H9 (cell line): ENCODE measurements around the gene TEAD2. TPM values are rescaled to one million over a fixed set of nuclear protein-coding genes. Genes with fewer than 3 reads are reported as not detected.

Experiments
- DNase-seq: peaks from one replicate; pipeline ENCODE4 v3.0.0-alpha.2; 2017
- H2AFZ ChIP-seq: one replicate; pipeline ENCODE4 v1.6.1; 2013; ENCODE audit warnings: mild to moderate bottlenecking, low read length, control low read depth, moderate library complexity
- H2AK5ac ChIP-seq: 2 replicates; pipeline ENCODE4 v1.6.1; 2013; ENCODE audit warnings: low read length, control low read depth, mixed read lengths; ENCODE audit not compliant: insufficient read length
- H2BK120ac ChIP-seq: one replicate; pipeline ENCODE4 v1.6.1; 2013; ENCODE audit warnings: low read depth, mild to moderate bottlenecking, low read length, control low read depth, inconsistent platforms; ENCODE audit not compliant: poor library complexity, severe bottlenecking
- H2BK12ac ChIP-seq: 2 replicates; pipeline ENCODE4 v1.6.1; 2013; ENCODE audit warnings: low read length, control low read depth, mixed read lengths, low read depth; ENCODE audit not compliant: insufficient read length
- H2BK15ac ChIP-seq: 2 replicates; pipeline ENCODE4 v1.6.1; 2013; ENCODE audit warnings: low read depth, low read length, control low read depth
- H2BK20ac ChIP-seq: one replicate; pipeline ENCODE4 v1.6.1; 2013; ENCODE audit warnings: low read depth, mild to moderate bottlenecking, low read length, control low read depth, inconsistent platforms; ENCODE audit not compliant: poor library complexity, severe bottlenecking
- H2BK5ac ChIP-seq: 2 replicates; pipeline ENCODE4 v1.6.1; 2013; ENCODE audit warnings: low read length, control low read depth, mixed read lengths; ENCODE audit not compliant: insufficient read length
- H3K14ac ChIP-seq: 2 replicates; pipeline ENCODE4 v1.6.1; 2013; ENCODE audit warnings: low read length, control low read depth; ENCODE audit not compliant: insufficient read depth
- H3K18ac ChIP-seq: 2 replicates; pipeline ENCODE4 v1.6.1; 2013; ENCODE audit warnings: low read depth, mild to moderate bottlenecking, mixed read lengths, low read length, control low read depth; ENCODE audit not compliant: insufficient read length
- H3K23ac ChIP-seq: 2 replicates; pipeline ENCODE4 v1.6.1; 2013; ENCODE audit warnings: low read length, control low read depth, mixed read lengths, low read depth; ENCODE audit not compliant: insufficient read length
- H3K23me2 ChIP-seq: 2 replicates; pipeline ENCODE4 v1.6.1; 2013; ENCODE audit warnings: low read depth, mild to moderate bottlenecking, mixed read lengths, low read length, control low read depth; ENCODE audit not compliant: insufficient read length, poor library complexity, severe bottlenecking
- H3K27ac ChIP-seq: 2 replicates; pipeline ENCODE4 v1.5.1; 2013; ENCODE audit warnings: low read length, control low read depth, mixed read lengths, low read depth; ENCODE audit not compliant: insufficient read length
- H3K27me3 ChIP-seq: 2 replicates; pipeline ENCODE4 v1.6.1; 2013; ENCODE audit warnings: low read length, control low read depth, inconsistent platforms; ENCODE audit not compliant: insufficient read depth
- H3K4ac ChIP-seq: 2 replicates; pipeline ENCODE4 v1.6.1; 2013; ENCODE audit warnings: low read depth, mild to moderate bottlenecking, control low read depth, inconsistent platforms, low read length, moderate library complexity
- H3K4me1 ChIP-seq: 2 replicates; pipeline ENCODE4 v1.6.1; 2013; ENCODE audit warnings: low read length, control low read depth, inconsistent platforms; ENCODE audit not compliant: insufficient read depth
- H3K4me2 ChIP-seq: 2 replicates; pipeline ENCODE4 v1.6.1; 2013; ENCODE audit warnings: low read length, control low read depth, mixed read lengths; ENCODE audit not compliant: insufficient read length, insufficient read depth
- H3K56ac ChIP-seq: 2 replicates; pipeline ENCODE4 v1.6.1; 2013; ENCODE audit warnings: low read depth, mild to moderate bottlenecking, mixed read lengths, low read length, control low read depth; ENCODE audit not compliant: insufficient read length
- H3K79me1 ChIP-seq: 2 replicates; pipeline ENCODE4 v1.6.1; 2013; ENCODE audit warnings: low read depth, mild to moderate bottlenecking, moderate library complexity, low read length, control low read depth, inconsistent platforms; ENCODE audit not compliant: insufficient read depth, poor library complexity, severe bottlenecking
- H3K79me2 ChIP-seq: 2 replicates; pipeline ENCODE4 v1.6.1; 2013; ENCODE audit warnings: low read length, control low read depth, inconsistent platforms; ENCODE audit not compliant: insufficient read depth
- H3K9ac ChIP-seq: 2 replicates; pipeline ENCODE4 v1.6.1; 2013; ENCODE audit warnings: low read length, control low read depth, mixed read lengths; ENCODE audit not compliant: insufficient read length; ENCODE audit errors: extremely low read depth
- H3K9me3 ChIP-seq: one replicate; pipeline ENCODE4 v1.6.1; 2013; ENCODE audit warnings: low read depth, low read length, inconsistent platforms; ENCODE audit not compliant: control insufficient read depth
- H3T11ph ChIP-seq: one replicate; pipeline ENCODE4 v1.6.1; 2013; ENCODE audit warnings: mild to moderate bottlenecking, low read length, control low read depth, inconsistent platforms
- H4K20me1 ChIP-seq: one replicate; pipeline ENCODE4 v1.6.1; 2013; ENCODE audit not compliant: control insufficient read depth, insufficient read length, insufficient read depth
- H4K5ac ChIP-seq: 2 replicates; pipeline ENCODE4 v1.6.1; 2013; ENCODE audit warnings: low read depth, mild to moderate bottlenecking, mixed read lengths, low read length, control low read depth; ENCODE audit not compliant: insufficient read length
- H4K8ac ChIP-seq: replicated peaks from 2 replicates; pipeline ENCODE4 v1.6.1; 2013; ENCODE audit warnings: low read length, control low read depth, mixed read lengths, low read depth; ENCODE audit not compliant: insufficient read length
- H4K91ac ChIP-seq: 2 replicates; pipeline ENCODE4 v1.6.1; 2013; ENCODE audit warnings: low read depth, mild to moderate bottlenecking, moderate library complexity, mixed read lengths, low read length, control low read depth; ENCODE audit not compliant: insufficient read length
- H3K27ac Mint-ChIP-seq, 3 experiments: 2 replicates in 2 of 3; 3 replicates in 1 of 3; pipeline ENCODE4 v1.8.0; 2020 to 2021; ENCODE audit warnings: mixed read lengths in 3 of 3, mild to moderate bottlenecking in 1 of 3, moderate library complexity in 1 of 3
- H3K27me3 Mint-ChIP-seq: 2 replicates; pipeline ENCODE4 v1.8.0; 2021; ENCODE audit warnings: low read depth, mild to moderate bottlenecking, moderate library complexity, mixed read lengths
- H3K36me3 Mint-ChIP-seq, 3 experiments: 2 replicates in 2 of 3; 3 replicates in 1 of 3; pipeline ENCODE4 v1.8.0; 2020 to 2021; ENCODE audit warnings: low read depth in 3 of 3, mixed read lengths in 3 of 3; ENCODE audit not compliant: insufficient read depth in 1 of 3
- H3K4me1 Mint-ChIP-seq, 2 experiments: 2 replicates each; pipeline ENCODE4 v1.8.0; 2020; ENCODE audit warnings: mixed read lengths in 2 of 2
- H3K4me3 Mint-ChIP-seq, 2 experiments: 2 replicates in 1 of 2; 3 replicates in 1 of 2; pipeline ENCODE4 v1.8.0; 2020 to 2021; ENCODE audit warnings: mild to moderate bottlenecking in 2 of 2, mixed read lengths in 2 of 2, moderate library complexity in 1 of 2
- H3K9me3 Mint-ChIP-seq, 2 experiments: 2 replicates in 1 of 2; 3 replicates in 1 of 2; pipeline ENCODE4 v1.8.0; 2020; ENCODE audit warnings: mild to moderate bottlenecking in 2 of 2, mixed read lengths in 2 of 2, moderate library complexity in 1 of 2
- CTCF ChIP-seq: fragments of 200-600 bp; sonication (generic); conservative IDR thresholded peaks from 3 replicates; pipeline ENCODE4 v1.8.0; 2021; ENCODE audit warnings: antibody characterized with exemption, mild to moderate bottlenecking
- WGBS: extraction: QIAGEN DNeasy Blood & Tissue Kit; methylation state at CpG from one replicate; pipeline ENCODE4 v1.1.7; 2013; ENCODE audit warnings: missing lambda C conversion rate, low lambda C conversion rate, mixed read lengths; ENCODE audit not compliant: insufficient read length; ENCODE audit errors: extremely low coverage; 5-methylcytosine and 5-hydroxymethylcytosine counted together
- total RNA-seq: library from RNA; stranded (reverse); gene quantifications from 2 replicates; pipeline ENCODE4 v1.2.1, GENCODE V29; 2021

The TEAD2 gene
- total RNA-seq, 1 experiment from 2014 or later, result 126 TPM

DNA sequence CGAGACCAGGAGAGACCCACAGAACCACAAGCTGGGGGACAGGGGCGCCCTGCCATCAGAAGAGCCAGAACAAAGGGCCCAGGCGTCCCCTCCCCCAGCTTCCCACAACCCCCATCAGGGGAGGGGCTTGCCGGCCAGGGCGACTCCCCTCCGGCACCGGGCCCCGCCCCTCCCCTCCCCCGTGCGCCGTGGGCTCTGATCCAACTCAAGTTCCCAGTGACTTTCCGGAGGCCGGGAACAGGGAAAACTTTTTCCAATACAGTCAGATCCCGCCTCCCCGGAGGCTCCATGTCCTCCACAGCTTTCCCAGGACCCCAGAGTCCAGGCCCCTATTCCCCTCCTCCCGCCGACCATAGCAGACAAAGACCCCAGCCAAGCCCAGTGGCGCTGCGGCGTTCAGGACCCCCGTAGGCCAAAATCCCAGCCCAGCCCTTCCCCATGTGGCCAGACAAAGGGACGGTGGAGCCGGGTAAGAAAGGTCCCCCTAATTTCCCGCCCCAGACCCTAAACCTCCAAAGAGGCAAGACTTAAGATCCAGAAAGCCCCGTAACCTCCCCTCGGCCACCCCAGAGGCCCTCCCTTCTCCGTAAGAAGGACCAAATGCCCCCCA, 673 bp downstream of the TEAD2 start:
- Histone ChIP-seq H3K23ac (no peak overlapping the region), H3K23me2 (peaks cover 8% of the 10 kb centered on the region), H2BK15ac (no peak overlapping the region; the same call in 1 of the 2 replicates), H3K9ac (peak overlapping the region; percentile 96), H4K5ac (peak overlapping the region; percentile 49), H3K56ac (no peak overlapping the region), H3K4me1 (no peaks in the 10 kb centered on the region; the same call in 1 of the 2 replicates), H3T11ph (peak overlapping the region; percentile 93), H2BK120ac (peak overlapping the region; percentile 94), H3K14ac (peak overlapping the region; percentile 98), H3K27me3 (no peaks in the 10 kb centered on the region), H2AK5ac (no peak overlapping the region), H2BK20ac (no peak overlapping the region), H3K4ac (peak overlapping the region; percentile 100), H4K8ac (no peak overlapping the region), H4K20me1 (no peaks in the 10 kb centered on the region), H4K91ac (peak overlapping the region; percentile 95), H3K4me2 (peak overlapping the region; percentile 96), H2AFZ (no peak overlapping the region), H3K79me1 (peaks cover 6% of the 10 kb centered on the region), H2BK5ac (peak overlapping the region; percentile 58), H2BK12ac (peak overlapping the region; percentile 79), H3K9me3 (no peaks in the 10 kb centered on the region), H3K18ac (peak overlapping the region; percentile 99), H3K27ac (no peak overlapping the region), H3K79me2 (peaks cover 6% of the 10 kb centered on the region; the same call in 1 of the 2 replicates)
- TF ChIP-seq CTCF, result no peak
- Mint-ChIP-seq H3K4me1 (peaks cover 4 to 24% of the 10 kb centered on the region in 2 experiments), H3K4me3 (no peak overlapping the region), H3K36me3 (peaks cover 26 to 34% (median 30%) of the 10 kb centered on the region in 3 experiments; a peak in 6 of 7 replicates), H3K27ac (peak overlapping the region; percentile 97 to 98 (median 98); a peak in 6 of 7 replicates), H3K27me3 (peaks cover 3% of the 10 kb centered on the region), H3K9me3 (no peaks in the 10 kb centered on the region)
- WGBS, result no CpG with 5 or more reads among the region's 27 CpGs
- peak; percentile 73 for DNase-seq
